ENCODE results near the gene ETV5. TPM values are rescaled to one million over a fixed set of nuclear protein-coding genes. Genes with fewer than 3 reads are reported as not detected.

ETV5 gene
- total and polyA plus RNA-seq, 9 of the 15 experiments (the other 6 are each of a cell fraction or from before 2014, with no cell fraction given) = 9.2 to 25.9 (median 15.9) TPM

DNA sequence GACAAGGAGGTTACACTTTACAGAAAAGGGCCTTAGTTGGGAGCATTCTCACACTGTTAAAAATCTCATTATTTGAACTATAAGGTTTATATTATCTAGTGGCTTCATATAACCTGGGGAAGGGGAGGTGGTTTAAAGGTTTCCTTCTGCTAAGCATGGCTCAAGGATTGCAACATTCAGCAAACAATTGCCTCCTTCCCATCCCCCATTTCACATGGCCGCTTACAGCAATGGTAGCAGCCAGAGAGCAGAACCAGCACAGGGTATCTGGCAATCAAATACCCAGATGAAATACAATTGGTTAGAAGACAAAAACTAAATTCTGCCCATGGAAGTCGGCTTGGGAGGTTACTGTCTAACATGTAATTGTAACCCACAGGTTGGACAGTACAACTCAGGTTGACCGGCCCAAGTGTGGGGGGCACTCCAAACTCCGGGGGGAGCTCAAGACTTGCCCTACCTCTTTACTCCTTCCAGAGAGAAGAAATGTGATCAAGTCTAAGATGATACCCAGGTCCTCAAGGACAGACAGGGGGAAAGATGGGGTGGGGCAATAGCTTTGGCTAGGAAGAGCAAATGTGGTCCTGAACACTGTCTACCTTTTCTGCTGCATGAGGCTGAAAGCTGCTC lies 15.5 kb downstream of the ETV5 start:
- Histone ChIP-seq H3K9me1 (ENCODE audit: control insufficient read depth, insufficient read depth, low read length) (no peaks in the 10 kb centered on the region), H3K27me3 (ENCODE audit: control insufficient read depth in 2 of 2, insufficient read depth in 2 of 2, low read length in 2 of 2) (no peaks in the 10 kb centered on the region), H4K20me1 (replicated peaks; ENCODE audit: control insufficient read depth, insufficient read depth, low read length) (no peaks in the 10 kb centered on the region), H3K4me1 (replicated peaks in 1 of 2; ENCODE audit: control insufficient read depth in 2 of 2, insufficient read depth in 2 of 2, low read length in 2 of 2) (peaks cover 15 to 23% of the 10 kb centered on the region in 2 experiments; a peak in 4 of 5 replicates), H3K4me3 (no peak overlapping the region), H3K79me2 (ENCODE audit: control insufficient read depth, insufficient read depth, low read length) (no peaks in the 10 kb centered on the region), H3K36me3 (ENCODE audit: control insufficient read depth, insufficient read depth, low read length) (no peaks in the 10 kb centered on the region; the same call in 2 of the 3 replicates), H2AFZ (ENCODE audit: low read depth, low read length) (no peak overlapping the region), H3K27ac (ENCODE audit: extremely low read depth, low read depth, low read length) (no peak overlapping the region), H3K4me2 (ENCODE audit: insufficient read depth, low read length) (no peak overlapping the region), H3K9ac (ENCODE audit: insufficient read depth in 1 of 2, low read depth in 2 of 2, low read length in 2 of 2) (no peak overlapping the region), H3K9me3 (replicated peaks; ENCODE audit: control insufficient read depth, insufficient read depth, low read depth, low read length) (no peaks in the 10 kb centered on the region)
- intact Hi-C loops (cut with micrococcal nuclease) = no loop called here
- in situ Hi-C loops (cut with MboI) = no loop called here
- TF ChIP-seq NR2F6 (CRISPR knock-in tag; IDR thresholded peaks at IDR 0.05) (no peak), ZNF133 (CRISPR knock-in tag; IDR thresholded peaks at IDR 0.05) (no peak), ZNF79 (CRISPR knock-in tag; IDR thresholded peaks at IDR 0.05; ENCODE audit: low read depth) (no peak), STAG1 (CRISPR knock-in tag; IDR thresholded peaks at IDR 0.05; ENCODE audit: borderline replicate concordance) (no peak), HNRNPH1 (optimal IDR thresholded peaks at IDR 0.05; ENCODE audit: low read depth, low read length) (no peak), KLF16 (IDR thresholded peaks at IDR 0.05) (no peak), ZC3H4 (CRISPR knock-in tag; IDR thresholded peaks at IDR 0.05; ENCODE audit: borderline replicate concordance) (no peak), CBFA2T2 (conservative IDR thresholded peaks at IDR 0.05) (no peak), KAT2B (IDR thresholded peaks at IDR 0.05; ENCODE audit: low read depth, low read length) (no peak), SUPT5H (IDR thresholded peaks at IDR 0.05) (no peak), CBFB (CRISPR knock-in tag; IDR thresholded peaks at IDR 0.05) (no peak), ZNF253 (CRISPR knock-in tag; conservative IDR thresholded peaks at IDR 0.05) (no peak), ESRRB (CRISPR knock-in tag; IDR thresholded peaks at IDR 0.05; ENCODE audit: borderline replicate concordance) (no peak), FOXM1 (IDR thresholded peaks at IDR 0.05; ENCODE audit: low read depth) (no peak), FOXM1 (CRISPR knock-in tag; IDR thresholded peaks at IDR 0.05; ENCODE audit: low read depth) (no peak), ARID2 (IDR thresholded peaks at IDR 0.05) (no peak), ZNF586 (CRISPR knock-in tag; conservative IDR thresholded peaks at IDR 0.05) (no peak), ZNF699 (CRISPR knock-in tag; IDR thresholded peaks at IDR 0.05; ENCODE audit: insufficient replicate concordance) (no peak)
- TF ChIP-seq, protein P1, sequence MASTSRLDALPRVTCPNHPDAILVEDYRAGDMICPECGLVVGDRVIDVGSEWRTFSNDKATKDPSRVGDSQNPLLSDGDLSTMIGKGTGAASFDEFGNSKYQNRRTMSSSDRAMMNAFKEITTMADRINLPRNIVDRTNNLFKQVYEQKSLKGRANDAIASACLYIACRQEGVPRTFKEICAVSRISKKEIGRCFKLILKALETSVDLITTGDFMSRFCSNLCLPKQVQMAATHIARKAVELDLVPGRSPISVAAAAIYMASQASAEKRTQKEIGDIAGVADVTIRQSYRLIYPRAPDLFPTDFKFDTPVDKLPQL (IDR thresholded peaks at IDR 0.05; ENCODE audit: extremely low read depth, insufficient read length) = no peak
- TF ChIP-seq, protein P2, sequence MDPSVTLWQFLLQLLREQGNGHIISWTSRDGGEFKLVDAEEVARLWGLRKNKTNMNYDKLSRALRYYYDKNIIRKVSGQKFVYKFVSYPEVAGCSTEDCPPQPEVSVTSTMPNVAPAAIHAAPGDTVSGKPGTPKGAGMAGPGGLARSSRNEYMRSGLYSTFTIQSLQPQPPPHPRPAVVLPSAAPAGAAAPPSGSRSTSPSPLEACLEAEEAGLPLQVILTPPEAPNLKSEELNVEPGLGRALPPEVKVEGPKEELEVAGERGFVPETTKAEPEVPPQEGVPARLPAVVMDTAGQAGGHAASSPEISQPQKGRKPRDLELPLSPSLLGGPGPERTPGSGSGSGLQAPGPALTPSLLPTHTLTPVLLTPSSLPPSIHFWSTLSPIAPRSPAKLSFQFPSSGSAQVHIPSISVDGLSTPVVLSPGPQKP (CRISPR knock-in tag; IDR thresholded peaks at IDR 0.05) = no peak
- TF ChIP-seq, protein P3, sequence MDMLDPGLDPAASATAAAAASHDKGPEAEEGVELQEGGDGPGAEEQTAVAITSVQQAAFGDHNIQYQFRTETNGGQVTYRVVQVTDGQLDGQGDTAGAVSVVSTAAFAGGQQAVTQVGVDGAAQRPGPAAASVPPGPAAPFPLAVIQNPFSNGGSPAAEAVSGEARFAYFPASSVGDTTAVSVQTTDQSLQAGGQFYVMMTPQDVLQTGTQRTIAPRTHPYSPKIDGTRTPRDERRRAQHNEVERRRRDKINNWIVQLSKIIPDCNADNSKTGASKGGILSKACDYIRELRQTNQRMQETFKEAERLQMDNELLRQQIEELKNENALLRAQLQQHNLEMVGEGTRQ (CRISPR knock-in tag; IDR thresholded peaks at IDR 0.05) = no peak
- BruUV-seq (replicated peaks) = no TSS peak
- ChIA-PET CTCF (ENCODE audit: low intra/inter-chr PET ratio) (interaction anchor here (0.6 kb wide), 1 partner anchor 594 kb away, joined by 3 read pairs; no protein-coding TSS in a partner anchor), POLR2A (interaction anchor here (2.4 to 6.1 kb wide), 3 partner anchors 11 to 16 kb away, joined by 6 to 34 read pairs (median 15); partner anchors contain the start of gene ETV5)
- ATAC-seq (no peak), FAIRE-seq (no peak), DNase-seq (ENCODE audit: extremely low read depth in 1 of 4, low spot score in 3 of 4) (no peak)
- 75% methylated on average over 4 of the region's 4 CpGs for WGBS (ENCODE audit: insufficient coverage, low coverage, missing lambda C conversion rate)

All from K562 (cell line).